SU-DHL-6 (cell line): ENCODE data around the gene COL4A1.

Experiments
- EZH2phosphoT487 ChIP-seq: fragments of 200-600 bp; sonication (generic), shearing (Covaris generic); conservative IDR thresholded peaks from 2 replicates; pipeline ENCODE4 v1.6.1; 2018; ENCODE audit warnings: mild to moderate bottlenecking, antibody characterized with exemption, low read length, moderate library complexity, mixed read lengths
- TF ChIP-seq, protein P1 (sequence below): fragments of 200-600 bp; sonication (generic); IDR thresholded peaks from one replicate; pipeline ENCODE4 v1.5.1; 2017; ENCODE audit warnings: antibody characterized with exemption, mild to moderate bottlenecking, low read length, moderate library complexity; ENCODE audit not compliant: insufficient read depth, poor library complexity, severe bottlenecking

- TF ChIP-seq, protein P1, sequence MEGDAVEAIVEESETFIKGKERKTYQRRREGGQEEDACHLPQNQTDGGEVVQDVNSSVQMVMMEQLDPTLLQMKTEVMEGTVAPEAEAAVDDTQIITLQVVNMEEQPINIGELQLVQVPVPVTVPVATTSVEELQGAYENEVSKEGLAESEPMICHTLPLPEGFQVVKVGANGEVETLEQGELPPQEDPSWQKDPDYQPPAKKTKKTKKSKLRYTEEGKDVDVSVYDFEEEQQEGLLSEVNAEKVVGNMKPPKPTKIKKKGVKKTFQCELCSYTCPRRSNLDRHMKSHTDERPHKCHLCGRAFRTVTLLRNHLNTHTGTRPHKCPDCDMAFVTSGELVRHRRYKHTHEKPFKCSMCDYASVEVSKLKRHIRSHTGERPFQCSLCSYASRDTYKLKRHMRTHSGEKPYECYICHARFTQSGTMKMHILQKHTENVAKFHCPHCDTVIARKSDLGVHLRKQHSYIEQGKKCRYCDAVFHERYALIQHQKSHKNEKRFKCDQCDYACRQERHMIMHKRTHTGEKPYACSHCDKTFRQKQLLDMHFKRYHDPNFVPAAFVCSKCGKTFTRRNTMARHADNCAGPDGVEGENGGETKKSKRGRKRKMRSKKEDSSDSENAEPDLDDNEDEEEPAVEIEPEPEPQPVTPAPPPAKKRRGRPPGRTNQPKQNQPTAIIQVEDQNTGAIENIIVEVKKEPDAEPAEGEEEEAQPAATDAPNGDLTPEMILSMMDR = no peak
- TF ChIP-seq EZH2phosphoT487 = no peak
Measured at GRCh38 chr13:110129076-110129475, 177.9 kb downstream of the COL4A1 start.
